Fibroblast of skin of right biceps (primary cell): ENCODE results near the gene LRMDA.
"Not testable (repeated sequence)": the region's sequence is repeated elsewhere in the genome, so short reads cannot be mapped to it uniquely, and the experiment has no call there.

Experiments
- DNase-seq: peaks from one replicate; pipeline ENCODE4 v3.0.0-alpha.2; 2013

LRMDA gene

GRCh38 chr10:75616874-75617478 is 185.6 kb downstream of the LRMDA start:
- DNase-seq, result no peak

GRCh38 chr10:75617485-75618155 is 186.2 kb downstream of the LRMDA start:
- DNase-seq, result no peak

- DNase-seq, result no peak
Observed at GRCh38 chr10:75619635-75620034, 188.2 kb downstream of the LRMDA start.

GRCh38 chr10:75620356-75620755 is 188.9 kb downstream of the LRMDA start:
- DNase-seq, result no peak

- DNase-seq, result not testable (repeated sequence)
Observed at GRCh38 chr10:75621003-75621402, 189.6 kb downstream of the LRMDA start.

GRCh38 chr10:75622503-75622902 is 191.1 kb downstream of the LRMDA start:
- DNase-seq, result no peak

GRCh38 chr10:75623310-75624093 is 192.1 kb downstream of the LRMDA start:
- no peak for DNase-seq

- DNase-seq, result no peak
Observed at GRCh38 chr10:75624638-75625037, 193.2 kb downstream of the LRMDA start.

- DNase-seq, result no peak
Observed at GRCh38 chr10:75630746-75631145, 199.3 kb downstream of the LRMDA start.

GRCh38 chr10:75632805-75633462 is 201.5 kb downstream of the LRMDA start:
- peak; percentile 55 for DNase-seq

- no peak for DNase-seq
Observed at GRCh38 chr10:75633568-75633967, 202.1 kb downstream of the LRMDA start.

GRCh38 chr10:75634947-75635346 is 203.5 kb downstream of the LRMDA start:
- no peak for DNase-seq

- no peak for DNase-seq
Observed at GRCh38 chr10:75638752-75639151, 207.3 kb downstream of the LRMDA start.

GRCh38 chr10:75639736-75640135 is 208.3 kb downstream of the LRMDA start:
- DNase-seq, result peak; percentile 39

- DNase-seq, result peak; percentile 66
Observed at GRCh38 chr10:75640381-75640780, 209.0 kb downstream of the LRMDA start.

- DNase-seq, result no peak
Observed at GRCh38 chr10:75640803-75641202, 209.4 kb downstream of the LRMDA start.

- DNase-seq, result no peak
Observed at GRCh38 chr10:75643405-75643804, 212.0 kb downstream of the LRMDA start.

GRCh38 chr10:75643944-75644692 is 212.7 kb downstream of the LRMDA start:
- DNase-seq, result no peak

- DNase-seq, result no peak
Observed at GRCh38 chr10:75645704-75646103, 214.3 kb downstream of the LRMDA start.

- no peak for DNase-seq
Observed at GRCh38 chr10:75646218-75646915, 214.9 kb downstream of the LRMDA start.

- DNase-seq, result no peak
Observed at GRCh38 chr10:75646916-75647315, 215.5 kb downstream of the LRMDA start.

GRCh38 chr10:75647675-75648074 is 216.3 kb downstream of the LRMDA start:
- no peak for DNase-seq
